GM23338 (cell line): ENCODE data around the gene EZR. TPM values are rescaled to one million over a fixed set of nuclear protein-coding genes. Genes with fewer than 3 reads are reported as not detected.

Source experiments
- ATAC-seq: fragments of 200-7000 bp; cut with Tn5 transposase; 3 replicates; pipeline ENCODE4 v1.9.1; 2020
- DNase-seq: peaks from one replicate; pipeline ENCODE4 v3.0.0-alpha.2; 2015; ENCODE audit warnings: low spot score
- H2AFZ ChIP-seq: fragments of 200-600 bp; sonication (generic); 2 replicates; pipeline ENCODE4 v1.8.0; 2016; ENCODE audit warnings: antibody characterized with exemption, mild to moderate bottlenecking, moderate library complexity
- H3F3A ChIP-seq: fragments of 200-600 bp; sonication (generic); replicated peaks from 2 replicates; pipeline ENCODE4 v1.8.0; 2017; ENCODE audit warnings: antibody characterized with exemption, mixed run types, low read depth
- H3K27ac ChIP-seq: fragments of 200-600 bp; sonication (generic); 2 replicates; pipeline ENCODE4 v1.6.1; 2016; ENCODE audit warnings: low read depth
- H3K27me3 ChIP-seq: fragments of 200-600 bp; sonication (generic); 2 replicates; pipeline ENCODE4 v1.8.0; 2016; ENCODE audit warnings: mild to moderate bottlenecking, mixed run types, moderate library complexity; ENCODE audit not compliant: insufficient read depth
- H3K36me3 ChIP-seq: fragments of 200-600 bp; sonication (generic); 2 replicates; pipeline ENCODE4 v1.8.0; 2016; ENCODE audit warnings: mild to moderate bottlenecking; ENCODE audit not compliant: insufficient read depth
- H3K4me1 ChIP-seq: fragments of 200-600 bp; sonication (generic); 2 replicates; pipeline ENCODE4 v1.8.0; 2016; ENCODE audit warnings: mild to moderate bottlenecking, moderate library complexity; ENCODE audit not compliant: insufficient read depth
- H3K4me2 ChIP-seq: fragments of 200-600 bp; sonication (generic); 2 replicates; pipeline ENCODE4 v1.7.1; 2017; ENCODE audit warnings: mixed run types
- H3K4me3 ChIP-seq: fragments of 200-600 bp; sonication (generic); 2 replicates; pipeline ENCODE4 v1.6.1; 2016; ENCODE audit warnings: mixed run types
- H3K79me2 ChIP-seq: fragments of 200-600 bp; sonication (generic); replicated peaks from 2 replicates; pipeline ENCODE4 v1.8.0; 2017; ENCODE audit warnings: mild to moderate bottlenecking; ENCODE audit not compliant: insufficient read depth
- H3K9me2 ChIP-seq: fragments of 200-600 bp; sonication (generic); 2 replicates; pipeline ENCODE4 v1.8.0; 2017; ENCODE audit not compliant: insufficient read depth
- H4K20me1 ChIP-seq: fragments of 200-600 bp; sonication (generic); replicated peaks from 2 replicates; pipeline ENCODE4 v1.8.0; 2017; ENCODE audit warnings: mild to moderate bottlenecking; ENCODE audit not compliant: insufficient read depth
- H3K27ac Mint-ChIP-seq: 2 replicates; pipeline ENCODE4 v1.8.0; 2020; ENCODE audit warnings: inconsistent platforms, mild to moderate bottlenecking, moderate library complexity, mixed read lengths
- H3K27me3 Mint-ChIP-seq: 3 replicates; pipeline ENCODE4 v1.8.0; 2022; ENCODE audit warnings: low read depth, mild to moderate bottlenecking, moderate library complexity, mixed read lengths, inconsistent platforms; ENCODE audit not compliant: insufficient read depth, poor library complexity
- H3K36me3 Mint-ChIP-seq: 3 replicates; pipeline ENCODE4 v1.8.0; 2021; ENCODE audit warnings: low read depth, mild to moderate bottlenecking, inconsistent platforms, moderate library complexity, mixed read lengths
- H3K4me1 Mint-ChIP-seq: 3 replicates; pipeline ENCODE4 v1.8.0; 2020; ENCODE audit warnings: mild to moderate bottlenecking, inconsistent platforms, mixed read lengths
- H3K4me3 Mint-ChIP-seq: 3 replicates; pipeline ENCODE4 v1.8.0; 2021; ENCODE audit warnings: moderate library complexity, mild to moderate bottlenecking, inconsistent platforms, mixed read lengths
- H3K9me3 Mint-ChIP-seq: 3 replicates; pipeline ENCODE4 v1.8.0; 2020; ENCODE audit warnings: moderate library complexity, mild to moderate bottlenecking, inconsistent platforms, mixed read lengths
- EZH2 ChIP-seq: fragments of 200-600 bp; sonication (generic); IDR thresholded peaks from one replicate; pipeline ENCODE4 v1.8.0; 2017; ENCODE audit warnings: antibody characterized with exemption, mild to moderate bottlenecking, low read depth; ENCODE audit not compliant: unreplicated experiment
- EZH2phosphoT487 ChIP-seq: fragments of 200-600 bp; sonication (generic); IDR thresholded peaks from one replicate; pipeline ENCODE4 v1.8.1; 2018; ENCODE audit warnings: antibody characterized with exemption; ENCODE audit not compliant: unreplicated experiment
- JUNB ChIP-seq: IDR thresholded peaks from one replicate; pipeline ENCODE4 v1.6.1; 2016; ENCODE audit warnings: antibody characterized with exemption; ENCODE audit not compliant: unreplicated experiment
- POLR2AphosphoS5 ChIP-seq: IDR thresholded peaks from 2 replicates; pipeline ENCODE4 v1.6.1; 2016; ENCODE audit warnings: antibody characterized with exemption, low read depth
- STAT1 ChIP-seq: IDR thresholded peaks from one replicate; pipeline ENCODE4 v1.6.1; 2016; ENCODE audit warnings: antibody characterized with exemption; ENCODE audit not compliant: unreplicated experiment
- ZNF331 ChIP-seq: fragments of 250-450 bp; sonication (Bioruptor Pico); IDR thresholded peaks from 2 replicates; pipeline ENCODE4 v1.5.0; 2020; ENCODE audit warnings: low read depth, mild to moderate bottlenecking, moderate library complexity
- polyA plus RNA-seq: library from polyadenylated mRNA; unstranded; fragments of >200 nt; fragmentation: Nextera tagmentation; extraction: Ambion mirVana; gene quantifications from 2 replicates; pipeline ENCODE4 v1.2.1, GENCODE V29; 2016
- total RNA-seq: library from RNA; depleted of rRNA; stranded (reverse); fragments of >200 nt; shearing (Covaris generic); gene quantifications from 2 replicates; pipeline ENCODE4 v1.2.3, GENCODE V29; 2014
- TF ChIP-seq, protein P1 (sequence below): IDR thresholded peaks from one replicate; pipeline ENCODE4 v1.6.1; 2018; ENCODE audit warnings: antibody characterized with exemption; ENCODE audit not compliant: unreplicated experiment
- TF ChIP-seq, protein P2 (sequence below): IDR thresholded peaks from 2 replicates; pipeline ENCODE4 v1.6.1; 2016; ENCODE audit warnings: antibody characterized with exemption
- TF ChIP-seq, protein P3 (sequence below), 2 experiments: fragments of 200-600 bp in 1 of 2; sonication (generic) in 1 of 2; conservative IDR thresholded peaks; 2 replicates each; pipeline versions ENCODE4 v1.5.1 to v1.6.1; 2016 to 2017; ENCODE audit warnings: antibody characterized with exemption in 2 of 2, low read depth in 2 of 2, mild to moderate bottlenecking in 2 of 2, moderate library complexity in 1 of 2

The EZR gene
- total and polyA plus RNA-seq, 2 experiments from 2014 or later = 199 to 208 TPM

DNA sequence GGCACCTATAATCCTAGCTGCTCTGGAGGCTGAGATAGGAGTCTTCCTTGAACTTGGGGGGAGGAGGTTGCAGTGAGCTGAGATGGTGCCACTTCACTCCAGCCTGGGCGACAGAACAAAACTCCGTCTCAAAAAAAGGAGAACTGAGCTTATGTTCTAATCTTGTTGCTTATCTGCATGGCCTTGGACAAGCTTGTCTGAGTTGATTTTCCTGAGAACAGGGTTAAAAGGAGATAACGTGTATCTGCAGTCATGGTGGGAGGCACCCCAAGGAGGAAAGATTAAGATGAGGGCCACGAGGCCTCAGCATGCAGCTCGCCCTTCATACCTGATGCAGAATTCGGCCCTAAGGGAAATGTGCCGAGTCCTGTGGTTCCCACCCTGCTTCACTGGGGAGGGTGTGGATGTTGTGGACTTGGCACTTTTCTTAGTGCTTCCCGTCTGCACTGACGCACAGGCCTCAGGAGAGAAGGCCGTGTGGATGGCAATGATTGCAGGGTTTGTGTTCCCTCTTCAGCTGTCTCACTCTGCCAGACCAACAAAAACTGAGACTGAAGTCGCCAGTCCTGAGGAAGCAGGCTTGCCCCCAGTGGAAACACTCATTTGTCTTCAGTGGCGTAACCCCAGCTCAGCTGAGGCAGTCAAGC lies 56.3 kb downstream of the EZR start:
- DNase-seq = peak; percentile 20
- Mint-ChIP-seq H3K4me3 (no peak overlapping the region), H3K36me3 (peaks cover 37% of the 10 kb centered on the region), H3K27ac (peak overlapping the region; percentile 15; the same call in 1 of the 2 replicates), H3K9me3 (peaks cover 2% of the 10 kb centered on the region; the same call in 2 of the 3 replicates), H3K27me3 (peaks cover 27% of the 10 kb centered on the region), H3K4me1 (peaks cover 23% of the 10 kb centered on the region)
- Histone ChIP-seq H3K4me2 (no peak overlapping the region), H4K20me1 (peaks cover 12% of the 10 kb centered on the region), H3K36me3 (peaks cover 23% of the 10 kb centered on the region), H2AFZ (no peak overlapping the region), H3K79me2 (no peaks in the 10 kb centered on the region), H3F3A (peaks cover 45% of the 10 kb centered on the region), H3K9me2 (no peaks in the 10 kb centered on the region), H3K27ac (peak overlapping the region; percentile 67), H3K27me3 (no peaks in the 10 kb centered on the region), H3K4me3 (no peak overlapping the region), H3K4me1 (peaks cover 9% of the 10 kb centered on the region)
- TF ChIP-seq POLR2AphosphoS5 (peak; percentile 20; the same call in 1 of the 2 replicates), EZH2phosphoT487 (no peak)
- TF ChIP-seq, protein P1, sequence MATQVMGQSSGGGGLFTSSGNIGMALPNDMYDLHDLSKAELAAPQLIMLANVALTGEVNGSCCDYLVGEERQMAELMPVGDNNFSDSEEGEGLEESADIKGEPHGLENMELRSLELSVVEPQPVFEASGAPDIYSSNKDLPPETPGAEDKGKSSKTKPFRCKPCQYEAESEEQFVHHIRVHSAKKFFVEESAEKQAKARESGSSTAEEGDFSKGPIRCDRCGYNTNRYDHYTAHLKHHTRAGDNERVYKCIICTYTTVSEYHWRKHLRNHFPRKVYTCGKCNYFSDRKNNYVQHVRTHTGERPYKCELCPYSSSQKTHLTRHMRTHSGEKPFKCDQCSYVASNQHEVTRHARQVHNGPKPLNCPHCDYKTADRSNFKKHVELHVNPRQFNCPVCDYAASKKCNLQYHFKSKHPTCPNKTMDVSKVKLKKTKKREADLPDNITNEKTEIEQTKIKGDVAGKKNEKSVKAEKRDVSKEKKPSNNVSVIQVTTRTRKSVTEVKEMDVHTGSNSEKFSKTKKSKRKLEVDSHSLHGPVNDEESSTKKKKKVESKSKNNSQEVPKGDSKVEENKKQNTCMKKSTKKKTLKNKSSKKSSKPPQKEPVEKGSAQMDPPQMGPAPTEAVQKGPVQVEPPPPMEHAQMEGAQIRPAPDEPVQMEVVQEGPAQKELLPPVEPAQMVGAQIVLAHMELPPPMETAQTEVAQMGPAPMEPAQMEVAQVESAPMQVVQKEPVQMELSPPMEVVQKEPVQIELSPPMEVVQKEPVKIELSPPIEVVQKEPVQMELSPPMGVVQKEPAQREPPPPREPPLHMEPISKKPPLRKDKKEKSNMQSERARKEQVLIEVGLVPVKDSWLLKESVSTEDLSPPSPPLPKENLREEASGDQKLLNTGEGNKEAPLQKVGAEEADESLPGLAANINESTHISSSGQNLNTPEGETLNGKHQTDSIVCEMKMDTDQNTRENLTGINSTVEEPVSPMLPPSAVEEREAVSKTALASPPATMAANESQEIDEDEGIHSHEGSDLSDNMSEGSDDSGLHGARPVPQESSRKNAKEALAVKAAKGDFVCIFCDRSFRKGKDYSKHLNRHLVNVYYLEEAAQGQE = no peak
- peak; percentile 5 for ATAC-seq

DNA sequence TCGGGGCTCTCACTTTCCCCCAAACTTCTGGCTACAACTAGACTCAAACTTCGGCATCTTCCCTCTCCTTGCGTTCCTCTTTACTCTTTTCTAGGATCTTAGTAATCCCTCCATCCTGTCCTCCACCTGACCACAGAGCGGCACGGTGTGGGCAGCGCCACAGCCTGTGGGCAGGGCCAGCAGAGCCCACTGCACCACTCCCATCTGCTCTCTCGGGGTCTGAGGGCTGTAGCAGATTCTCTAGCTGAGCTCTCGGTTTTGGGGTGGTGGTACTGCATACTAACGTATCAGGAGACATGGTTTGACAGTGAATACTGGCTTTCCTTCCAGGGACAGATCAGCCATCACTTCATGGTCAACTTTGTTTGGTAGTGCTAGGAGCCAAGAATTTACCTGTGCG lies 57.4 kb downstream of the EZR start:
- no peak overlapping the region for H3K27ac ChIP-seq
- H3K4me3 ChIP-seq = no peak overlapping the region
- H4K20me1 ChIP-seq = peaks cover 9% of the 10 kb centered on the region
- DNase-seq (no peak), ATAC-seq (no peak)
- no peak overlapping the region; the same call in 2 of the 3 replicates for H3K4me3 Mint-ChIP-seq
- H3K4me2 ChIP-seq = no peak overlapping the region
- H3K36me3 Mint-ChIP-seq = peaks cover 25% of the 10 kb centered on the region
- no peaks in the 10 kb centered on the region for H3K79me2 ChIP-seq
- H3K27me3 Mint-ChIP-seq = peaks cover 23% of the 10 kb centered on the region
- H3K9me2 ChIP-seq = no peaks in the 10 kb centered on the region
- peaks cover 36% of the 10 kb centered on the region for H3F3A ChIP-seq
- H3K4me1 Mint-ChIP-seq = peaks cover 31% of the 10 kb centered on the region
- no peaks in the 10 kb centered on the region for H3K27me3 ChIP-seq
- no peak overlapping the region for H2AFZ ChIP-seq
- H3K4me1 ChIP-seq = peaks cover 15% of the 10 kb centered on the region
- no peak overlapping the region for H3K27ac Mint-ChIP-seq
- TF ChIP-seq EZH2phosphoT487 (no peak), STAT1 (no peak), EZH2 (no peak), JUNB (no peak), POLR2AphosphoS5 (no peak), ZNF331 (no peak)
- TF ChIP-seq, protein P2, sequence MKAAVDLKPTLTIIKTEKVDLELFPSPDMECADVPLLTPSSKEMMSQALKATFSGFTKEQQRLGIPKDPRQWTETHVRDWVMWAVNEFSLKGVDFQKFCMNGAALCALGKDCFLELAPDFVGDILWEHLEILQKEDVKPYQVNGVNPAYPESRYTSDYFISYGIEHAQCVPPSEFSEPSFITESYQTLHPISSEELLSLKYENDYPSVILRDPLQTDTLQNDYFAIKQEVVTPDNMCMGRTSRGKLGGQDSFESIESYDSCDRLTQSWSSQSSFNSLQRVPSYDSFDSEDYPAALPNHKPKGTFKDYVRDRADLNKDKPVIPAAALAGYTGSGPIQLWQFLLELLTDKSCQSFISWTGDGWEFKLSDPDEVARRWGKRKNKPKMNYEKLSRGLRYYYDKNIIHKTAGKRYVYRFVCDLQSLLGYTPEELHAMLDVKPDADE = no peak
- TF ChIP-seq, protein P1 = no peak
- TF ChIP-seq, protein P3, sequence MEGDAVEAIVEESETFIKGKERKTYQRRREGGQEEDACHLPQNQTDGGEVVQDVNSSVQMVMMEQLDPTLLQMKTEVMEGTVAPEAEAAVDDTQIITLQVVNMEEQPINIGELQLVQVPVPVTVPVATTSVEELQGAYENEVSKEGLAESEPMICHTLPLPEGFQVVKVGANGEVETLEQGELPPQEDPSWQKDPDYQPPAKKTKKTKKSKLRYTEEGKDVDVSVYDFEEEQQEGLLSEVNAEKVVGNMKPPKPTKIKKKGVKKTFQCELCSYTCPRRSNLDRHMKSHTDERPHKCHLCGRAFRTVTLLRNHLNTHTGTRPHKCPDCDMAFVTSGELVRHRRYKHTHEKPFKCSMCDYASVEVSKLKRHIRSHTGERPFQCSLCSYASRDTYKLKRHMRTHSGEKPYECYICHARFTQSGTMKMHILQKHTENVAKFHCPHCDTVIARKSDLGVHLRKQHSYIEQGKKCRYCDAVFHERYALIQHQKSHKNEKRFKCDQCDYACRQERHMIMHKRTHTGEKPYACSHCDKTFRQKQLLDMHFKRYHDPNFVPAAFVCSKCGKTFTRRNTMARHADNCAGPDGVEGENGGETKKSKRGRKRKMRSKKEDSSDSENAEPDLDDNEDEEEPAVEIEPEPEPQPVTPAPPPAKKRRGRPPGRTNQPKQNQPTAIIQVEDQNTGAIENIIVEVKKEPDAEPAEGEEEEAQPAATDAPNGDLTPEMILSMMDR (conservative IDR thresholded peaks at IDR 0.05; ENCODE audit: low read depth in 2 of 2) = no peak
- peaks cover 16% of the 10 kb centered on the region for H3K36me3 ChIP-seq
- H3K9me3 Mint-ChIP-seq = peaks cover 2% of the 10 kb centered on the region; the same call in 2 of the 3 replicates
